ENCODE results near the gene SATB2.
A peak's percentile ranks its signal among the peaks of the same experiment; 100 is the strongest.

SATB2 gene

DNA sequence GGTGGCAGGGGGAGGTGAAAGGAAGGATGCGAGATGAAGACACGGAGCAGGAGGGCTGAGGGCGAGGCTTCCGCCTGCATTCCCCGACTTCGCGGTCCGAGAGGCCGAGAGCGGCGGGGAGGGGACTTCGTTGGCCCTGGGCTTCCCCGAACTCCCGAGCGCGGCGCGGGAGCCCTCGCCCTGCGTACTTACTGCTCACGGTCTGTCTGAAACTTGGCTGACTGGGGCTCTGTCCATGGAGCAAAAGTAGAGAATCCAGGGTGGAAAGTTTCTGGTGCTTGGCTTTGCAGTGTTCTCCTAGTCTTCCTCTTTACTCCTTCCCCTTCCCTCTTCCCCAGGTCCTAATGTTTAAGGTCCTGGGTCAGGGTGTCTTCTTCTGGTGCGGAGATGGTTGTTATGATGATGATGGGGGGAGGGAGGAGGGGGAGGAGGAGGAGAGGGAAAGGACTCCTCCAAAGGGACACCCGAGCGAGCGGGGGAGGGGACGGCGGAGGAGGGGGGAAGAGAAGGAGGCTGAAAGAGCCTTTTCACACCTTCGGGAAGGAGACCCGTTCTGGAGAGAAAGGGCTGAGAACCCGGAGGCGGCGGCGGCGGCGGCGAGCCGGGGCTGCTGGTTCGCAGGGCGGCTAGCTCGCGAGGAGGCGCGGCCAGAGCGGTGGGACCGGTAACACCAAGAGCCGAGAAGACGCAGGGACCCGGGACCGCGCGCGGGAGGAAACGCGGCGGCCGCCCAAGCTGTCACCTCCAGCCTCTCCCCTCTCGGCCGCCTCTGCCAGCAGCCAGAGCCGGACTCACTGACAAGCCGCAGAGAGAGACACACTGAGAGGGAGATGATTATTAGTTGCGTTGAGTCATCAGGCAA is at the start of gene SATB2:
Gene SATB2 (minus strand): TSS at position 793 of the 862 bp plus-strand sequence. CDS start 1,902 bp downstream, outside the sequence.
- DNase-seq (ENCODE audit: extremely low spot score, insufficient read length, low read depth): no peak
- FAIRE-seq: no peak

DNA sequence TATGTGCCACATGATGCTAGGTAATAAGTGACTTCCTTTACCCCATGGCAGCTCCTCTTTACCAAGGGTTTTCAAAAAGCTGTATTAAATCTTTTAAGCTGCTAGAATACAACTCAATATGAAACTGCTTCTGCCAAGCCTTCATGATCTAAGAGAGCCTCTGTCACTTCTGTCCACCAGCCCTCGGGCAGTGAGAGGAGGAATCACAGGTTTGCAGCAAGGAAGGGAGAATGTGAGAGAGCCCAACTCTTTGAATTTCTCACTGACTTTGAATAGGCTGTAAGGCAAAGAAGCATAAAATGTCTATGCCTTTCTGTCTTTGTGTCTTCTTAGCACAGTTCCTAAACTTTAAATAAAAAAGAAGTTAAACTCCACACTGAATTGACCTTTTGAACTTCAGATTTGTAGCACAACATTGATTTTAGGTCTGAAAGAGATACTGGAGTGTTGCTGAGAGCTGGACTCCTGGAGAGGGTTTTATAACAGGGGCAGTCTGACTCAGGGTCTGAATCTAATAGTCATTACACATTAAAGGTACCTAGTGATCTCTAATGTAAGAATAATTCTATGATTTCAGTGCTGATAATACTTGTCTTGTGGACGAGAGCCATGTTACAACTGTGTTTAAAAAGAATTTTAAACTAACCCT is 48.1 kb upstream of the SATB2 start:
- FAIRE-seq (no peak), DNase-seq (ENCODE audit: extremely low spot score, insufficient read length, low read depth) (no peak)

DNA sequence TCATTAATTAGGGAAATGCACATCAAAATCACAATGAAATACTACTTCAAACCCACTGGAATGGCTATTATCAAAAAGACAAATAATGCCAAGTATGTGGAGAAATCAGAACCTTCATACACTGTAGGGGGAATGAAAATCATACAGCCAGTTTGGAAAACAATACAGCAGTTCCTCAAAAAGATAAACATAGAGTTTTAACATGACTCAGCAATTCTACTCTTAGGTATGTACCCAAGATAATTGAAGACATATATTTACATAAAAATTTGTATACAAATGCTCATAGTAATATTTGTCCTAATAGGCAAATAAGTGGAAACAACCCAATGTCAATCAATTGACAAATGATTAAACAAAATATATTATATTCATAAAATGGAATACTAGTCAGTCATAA is 45.4 kb upstream of the SATB2 start:
- no peak for DNase-seq (ENCODE audit: extremely low spot score, insufficient read length, low read depth)
- FAIRE-seq: no peak

DNA sequence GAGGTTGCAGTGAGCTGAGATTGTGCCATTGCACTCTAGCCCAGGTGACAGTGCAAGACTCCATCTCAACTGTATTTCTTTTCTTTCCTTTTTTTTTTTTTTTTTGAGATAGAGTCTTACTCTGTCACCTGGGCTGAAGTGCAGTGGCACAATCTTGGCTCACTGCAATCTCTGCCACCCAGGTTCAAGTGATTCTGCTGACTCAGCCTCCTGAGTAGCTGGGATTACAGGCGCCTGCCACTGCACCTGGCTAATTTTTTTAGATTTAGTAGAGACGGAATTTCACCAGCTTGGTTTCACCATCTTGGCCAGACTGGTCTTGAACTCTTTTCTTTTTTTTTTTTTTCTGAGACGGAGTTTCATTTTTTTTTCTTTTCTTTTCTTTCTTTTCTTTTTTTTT is 41.3 kb upstream of the SATB2 start:
- FAIRE-seq (no peak), DNase-seq (ENCODE audit: extremely low spot score, insufficient read length, low read depth) (no peak)

DNA sequence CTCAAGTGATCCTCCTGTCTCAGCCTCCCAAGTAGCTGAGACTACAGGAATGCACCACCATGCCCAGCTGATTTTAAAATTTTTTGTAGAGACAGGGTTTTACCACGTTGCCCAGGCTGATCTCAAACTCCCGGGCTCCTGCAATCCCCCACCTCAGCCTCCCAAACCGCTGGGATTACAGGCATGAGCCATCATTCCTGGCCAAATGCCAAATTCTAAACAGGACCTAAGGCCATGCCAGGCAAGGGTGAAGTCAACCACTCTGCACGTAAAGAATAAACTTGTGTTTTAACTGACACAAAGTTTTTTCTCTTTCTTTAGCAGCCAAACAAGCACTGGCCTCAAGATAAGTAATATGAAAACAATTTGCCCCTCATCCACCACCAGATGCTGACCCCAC is 37.4 kb upstream of the SATB2 start:
- FAIRE-seq (no peak), DNase-seq (ENCODE audit: extremely low spot score, insufficient read length, low read depth) (no peak)

DNA sequence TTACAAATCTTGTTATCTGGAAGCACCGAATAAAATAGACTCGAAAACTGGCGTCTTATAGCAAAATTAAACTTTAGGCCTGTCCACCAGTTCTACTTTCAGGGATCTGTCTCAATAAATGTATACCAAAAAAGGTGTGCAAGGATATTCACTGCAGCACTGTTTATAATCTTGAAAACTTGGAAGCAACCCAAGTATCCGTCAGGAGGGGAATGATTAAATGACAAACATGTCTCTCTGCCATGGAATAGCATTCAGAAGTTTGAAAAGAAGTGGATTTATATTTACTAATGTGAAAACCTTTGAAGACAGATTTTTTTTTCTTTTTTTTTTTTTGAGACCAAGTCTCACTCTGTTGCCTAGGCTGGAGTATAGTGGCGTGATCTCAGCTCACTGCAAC is 32.3 kb upstream of the SATB2 start:
- DNase-seq (ENCODE audit: extremely low spot score, insufficient read length, low read depth) (no peak), FAIRE-seq (no peak)

DNA sequence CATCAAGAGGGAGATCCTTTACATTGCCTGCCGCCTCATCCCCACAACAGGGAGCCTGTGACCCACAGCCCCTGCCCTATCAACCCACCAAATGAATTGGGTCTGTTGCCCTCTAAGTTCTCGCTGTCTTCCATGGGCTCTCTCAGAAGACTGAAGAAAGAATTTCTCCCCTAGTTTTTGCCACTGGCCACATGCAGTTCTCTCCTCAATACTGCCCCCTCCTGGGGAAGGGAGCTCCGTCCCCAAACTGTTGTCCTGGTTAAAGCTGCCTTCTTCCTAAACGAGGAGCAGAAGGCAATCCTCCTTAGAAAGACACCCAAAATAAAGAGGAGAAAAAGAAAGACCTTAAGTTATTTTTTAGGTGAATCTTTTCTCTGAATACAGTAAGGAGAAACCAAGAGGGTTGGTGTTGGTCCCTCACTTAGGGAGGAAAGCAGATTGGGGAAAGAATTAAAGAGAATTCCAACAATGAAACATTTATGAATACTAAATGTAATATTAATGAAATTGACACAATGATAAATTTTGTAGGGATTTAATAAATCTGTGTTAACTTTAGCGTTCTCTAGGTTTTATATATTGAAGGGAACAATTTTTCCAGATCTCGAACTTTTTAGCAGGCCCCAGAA is 31.1 kb upstream of the SATB2 start:
- peak; percentile 36 for DNase-seq (ENCODE audit: extremely low spot score, insufficient read length, low read depth)
- peak; percentile 46 for FAIRE-seq

DNA sequence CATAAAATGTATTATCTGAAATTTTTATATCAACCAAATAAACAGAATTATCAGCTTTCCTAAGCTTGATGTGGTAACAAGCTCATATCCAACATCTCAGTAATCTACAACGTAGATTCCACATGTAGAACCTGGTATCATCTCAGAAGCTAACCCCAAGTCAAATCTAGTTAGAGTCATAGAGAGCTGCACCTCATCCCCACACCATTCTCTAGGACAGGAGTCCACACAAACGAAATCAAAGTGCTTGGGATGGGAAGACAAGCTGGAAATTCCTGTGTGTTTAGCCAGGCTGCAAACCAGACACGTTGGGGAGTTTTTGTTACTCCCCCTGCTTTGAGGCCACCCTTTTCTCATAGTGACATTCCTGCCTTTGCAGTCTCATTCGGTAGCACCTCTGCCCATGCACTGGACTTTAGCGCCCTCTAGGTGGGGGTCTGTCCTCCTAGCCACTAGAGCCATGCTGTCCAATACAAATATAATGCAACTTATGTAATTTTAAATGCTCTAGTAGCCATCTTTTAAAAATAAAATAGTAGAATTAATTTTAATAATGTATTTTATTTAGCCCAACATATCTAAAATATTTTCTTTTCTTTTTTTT is 28.1 kb upstream of the SATB2 start:
- DNase-seq (ENCODE audit: extremely low spot score, insufficient read length, low read depth) (no peak), FAIRE-seq (no peak)

DNA sequence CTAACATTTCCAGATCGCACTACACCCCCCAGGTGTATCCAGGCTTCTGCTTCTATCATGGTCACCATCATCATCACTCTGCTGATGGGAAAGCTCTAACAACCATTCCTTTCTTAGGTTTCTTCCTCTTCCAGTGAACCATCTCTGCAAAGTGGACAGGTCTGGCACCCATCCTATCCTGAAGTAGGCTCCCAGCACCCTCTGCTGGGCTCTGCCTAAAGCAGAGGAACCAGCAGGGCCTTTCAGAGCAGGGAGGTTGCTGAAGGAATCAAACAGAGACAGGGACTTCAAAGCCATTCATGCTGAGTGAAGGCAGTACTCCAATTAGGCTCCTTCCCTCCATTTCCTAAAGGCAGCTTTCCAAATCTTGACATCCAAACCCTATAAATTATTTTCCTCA is 27.2 kb upstream of the SATB2 start:
- FAIRE-seq (no peak), DNase-seq (ENCODE audit: extremely low spot score, insufficient read length, low read depth) (no peak)

DNA sequence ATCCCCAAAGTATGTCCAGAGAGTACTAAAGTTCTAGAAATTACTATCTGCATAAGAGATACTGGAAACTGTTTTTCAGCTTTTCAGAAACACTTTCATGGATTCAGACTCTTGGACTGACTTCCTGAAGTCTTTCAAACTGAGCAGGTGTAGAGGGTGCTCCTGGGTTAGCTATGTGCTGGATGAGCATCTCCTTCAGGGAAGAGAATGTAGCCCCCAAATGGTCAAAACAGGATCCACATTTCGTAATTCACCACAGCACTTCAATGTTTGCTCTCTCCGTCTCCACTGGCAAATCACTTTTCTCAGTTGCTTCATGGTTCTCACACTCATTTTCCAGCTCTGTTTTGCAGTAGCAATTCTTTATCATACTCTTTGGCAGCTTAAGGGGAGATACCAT is 23.2 kb upstream of the SATB2 start:
- DNase-seq (ENCODE audit: extremely low spot score, insufficient read length, low read depth) (no peak), FAIRE-seq (no peak)

DNA sequence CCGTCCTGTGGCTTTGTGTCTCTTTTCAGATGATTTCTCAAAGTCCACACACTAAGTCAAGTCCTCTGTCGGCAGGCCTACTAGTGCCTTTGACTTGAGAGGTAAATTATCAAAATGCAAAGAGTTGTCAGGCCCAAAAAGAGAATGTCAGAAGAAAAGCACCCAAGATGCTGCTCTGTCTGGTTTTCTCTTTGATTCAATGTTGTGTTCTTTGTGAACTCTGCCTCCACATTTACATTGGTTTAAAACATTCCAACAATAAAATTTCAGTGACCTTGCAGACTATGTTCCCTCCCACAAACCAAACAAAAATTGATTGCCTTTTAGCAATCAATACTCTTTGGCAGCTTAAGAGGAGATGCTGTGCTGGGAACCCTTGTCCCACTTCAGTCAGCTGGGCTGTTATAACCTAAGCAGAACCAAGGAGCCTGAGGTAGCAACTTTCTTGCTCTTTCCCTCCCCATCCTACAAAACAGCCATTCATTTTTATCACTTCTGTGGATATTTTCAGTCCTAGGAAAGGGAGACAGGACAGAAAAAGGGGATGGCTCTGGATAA is 19.6 kb upstream of the SATB2 start:
- DNase-seq (ENCODE audit: extremely low spot score, insufficient read length, low read depth): no peak
- no peak for FAIRE-seq

DNA sequence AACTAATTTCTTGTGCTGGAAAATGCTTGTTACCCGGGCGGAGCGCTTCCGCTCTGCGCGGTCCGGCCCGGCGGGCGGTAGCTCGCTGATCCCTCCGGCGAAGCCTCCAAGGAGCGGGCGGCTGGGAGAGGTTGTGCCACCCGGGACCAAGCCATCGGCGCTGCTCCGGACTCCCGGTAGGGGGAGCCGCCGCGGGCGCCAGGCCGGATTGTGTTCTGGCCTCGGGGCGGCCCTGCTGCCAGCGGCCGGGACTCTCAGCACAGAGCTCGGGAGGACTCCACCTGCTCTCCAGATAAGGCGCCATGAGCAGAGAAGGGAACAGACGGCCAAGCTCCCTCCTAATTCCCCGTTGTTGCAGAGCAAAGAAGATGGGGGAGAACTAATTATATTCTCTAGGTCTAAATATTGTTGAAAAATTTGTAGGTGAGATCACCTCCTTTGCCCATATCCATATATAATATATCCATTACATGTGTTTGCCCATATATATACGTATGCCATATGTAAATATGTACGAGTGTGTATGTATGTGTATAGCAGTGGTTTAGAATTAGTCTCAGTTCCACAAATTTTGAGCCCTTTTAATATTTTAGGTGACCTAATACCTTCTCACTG is 13.8 kb upstream of the SATB2 start:
- DNase-seq (ENCODE audit: extremely low spot score, insufficient read length, low read depth): no peak
- no peak for FAIRE-seq

DNA sequence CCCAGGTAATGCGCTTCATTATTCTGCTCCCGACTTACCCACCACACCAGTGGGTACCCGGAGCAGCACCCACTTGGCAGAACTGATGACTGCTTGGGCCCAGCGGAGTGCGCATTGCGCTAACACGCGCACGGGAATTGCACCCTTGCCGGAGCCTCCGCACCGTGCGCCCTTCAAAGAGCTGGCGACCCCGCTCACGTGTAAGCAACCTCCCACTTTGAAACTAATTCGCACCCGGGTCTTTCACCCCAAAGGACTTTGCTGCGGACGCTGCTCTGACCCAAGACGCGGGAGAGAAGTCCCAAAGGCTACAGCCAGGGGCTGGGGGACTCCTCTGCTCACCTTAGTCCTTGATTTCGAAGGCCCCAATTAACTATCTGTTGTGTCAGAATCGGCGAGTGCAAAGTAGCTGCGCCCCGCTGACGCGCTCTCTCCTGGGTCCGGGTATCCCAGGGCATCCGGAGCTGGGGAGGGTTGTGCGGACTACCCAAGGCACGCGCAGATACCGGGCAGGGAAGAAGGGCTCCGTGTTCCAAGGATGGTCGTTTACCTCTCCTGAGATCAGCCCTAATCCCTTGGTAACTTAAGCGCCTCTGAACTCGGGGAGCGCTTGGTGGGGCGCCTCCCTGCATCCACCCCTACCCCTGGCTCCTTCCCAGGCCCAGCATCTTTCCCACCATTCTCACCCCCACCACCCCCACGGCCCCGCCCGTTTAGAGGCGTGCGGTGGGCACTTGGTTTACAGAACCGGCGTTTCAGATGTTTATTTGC is 13.1 kb upstream of the SATB2 start:
- DNase-seq (ENCODE audit: extremely low spot score, insufficient read length, low read depth): no peak
- no peak for FAIRE-seq

DNA sequence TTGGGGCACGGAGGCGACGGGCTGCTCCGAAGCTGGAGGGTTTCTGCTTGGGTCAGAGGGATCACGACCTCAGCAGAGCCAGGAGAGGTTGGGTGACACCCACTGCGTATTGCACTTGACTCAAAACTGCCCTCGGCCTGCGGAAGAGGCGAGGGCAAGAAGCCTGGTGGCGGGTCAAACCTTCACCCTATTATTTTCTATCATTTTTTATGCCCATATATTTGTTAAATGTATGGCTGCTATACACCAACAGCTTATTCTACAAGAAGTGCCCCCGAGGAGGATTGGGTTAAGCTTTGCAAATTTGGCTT is 12.6 kb upstream of the SATB2 start:
- FAIRE-seq (no peak), DNase-seq (ENCODE audit: extremely low spot score, insufficient read length, low read depth) (no peak)

DNA sequence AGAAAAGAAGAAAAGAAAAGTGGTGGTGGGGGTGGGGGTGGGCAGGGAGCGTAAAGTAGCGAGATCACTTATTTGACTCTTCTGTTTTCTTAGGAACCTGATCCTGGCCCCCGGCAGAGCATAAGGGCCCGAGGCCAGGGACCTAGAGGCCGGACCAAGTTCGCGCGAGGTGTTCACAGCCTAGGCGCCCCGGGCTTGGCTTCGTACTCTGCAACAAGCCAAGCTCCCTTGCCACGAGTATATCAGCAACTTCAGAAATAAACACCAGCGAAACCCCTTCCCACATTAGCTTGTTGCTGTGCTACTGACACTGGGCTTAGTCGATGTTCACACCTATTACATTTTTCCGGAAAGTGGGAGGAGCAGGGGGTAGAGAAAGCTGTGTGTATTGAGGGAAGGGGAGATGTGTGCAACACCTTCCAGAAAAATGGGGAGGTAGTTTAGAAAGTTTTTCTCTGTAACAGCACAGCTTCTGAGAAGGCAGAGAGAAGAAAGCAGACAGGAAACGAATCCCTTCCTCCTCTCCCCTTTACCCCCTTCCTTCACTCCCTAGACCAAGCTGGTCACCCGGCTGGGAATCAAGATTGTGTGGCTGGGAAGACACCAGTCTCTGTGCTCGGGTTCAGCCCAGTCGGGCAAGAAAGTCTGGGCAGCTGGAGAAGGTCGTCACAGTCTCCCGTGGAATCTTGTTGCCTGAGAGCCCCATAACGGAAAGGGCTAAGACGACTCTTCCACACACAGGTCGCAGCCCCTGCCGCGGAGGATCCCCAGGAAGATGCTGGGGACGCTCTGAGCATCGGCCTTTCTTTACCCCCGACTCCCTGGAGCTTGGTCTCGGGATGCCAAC is 12.0 kb upstream of the SATB2 start:
- DNase-seq (ENCODE audit: extremely low spot score, insufficient read length, low read depth) (no peak), FAIRE-seq (no peak)

DNA sequence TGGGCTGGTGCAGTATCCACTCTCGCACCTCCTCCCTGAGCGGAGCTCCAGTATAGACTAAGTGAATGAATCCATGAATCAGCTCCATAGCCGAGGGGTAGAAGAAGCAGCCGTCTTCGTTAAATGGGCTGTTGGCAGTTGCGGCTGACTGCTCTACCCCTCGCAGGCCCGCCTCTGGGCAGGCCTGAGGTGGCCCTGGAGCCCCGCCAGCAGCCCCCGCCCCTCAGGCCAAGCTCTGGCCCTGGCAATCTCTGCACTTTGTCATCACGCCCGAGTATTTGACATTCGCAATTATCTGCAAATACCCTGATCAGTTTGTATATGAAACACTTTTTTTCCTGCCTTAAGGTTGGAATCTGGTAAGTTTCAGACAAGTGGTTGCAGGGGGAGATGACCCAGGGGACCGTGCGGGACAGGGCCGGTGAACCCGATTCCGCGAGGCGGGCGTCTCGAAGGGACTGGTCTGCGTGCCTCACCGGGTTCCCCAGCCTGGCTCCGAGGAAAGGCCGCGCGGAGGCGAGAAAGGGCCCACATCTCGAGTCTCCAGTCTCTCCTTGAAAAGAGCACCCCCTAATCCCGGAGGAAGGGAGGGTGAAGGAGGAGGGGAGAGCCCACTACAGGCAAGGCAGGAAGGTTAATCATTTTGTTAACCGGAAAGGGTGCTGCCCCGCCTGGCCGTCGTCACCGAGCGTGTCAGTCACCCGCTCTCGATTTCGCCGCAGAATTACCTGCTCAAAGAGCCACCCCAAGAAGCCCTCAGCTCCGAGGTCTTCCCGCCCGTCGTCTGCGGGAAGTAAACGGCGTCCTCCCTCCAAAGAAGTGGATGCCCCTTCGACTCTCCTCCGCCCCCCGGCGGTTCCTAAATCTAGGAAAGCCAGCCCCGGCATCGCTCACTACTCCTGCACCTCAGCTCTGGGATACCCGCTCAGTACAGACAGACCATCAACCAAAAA is 11.1 kb upstream of the SATB2 start:
- DNase-seq (ENCODE audit: extremely low spot score, insufficient read length, low read depth) (no peak), FAIRE-seq (no peak)

DNA sequence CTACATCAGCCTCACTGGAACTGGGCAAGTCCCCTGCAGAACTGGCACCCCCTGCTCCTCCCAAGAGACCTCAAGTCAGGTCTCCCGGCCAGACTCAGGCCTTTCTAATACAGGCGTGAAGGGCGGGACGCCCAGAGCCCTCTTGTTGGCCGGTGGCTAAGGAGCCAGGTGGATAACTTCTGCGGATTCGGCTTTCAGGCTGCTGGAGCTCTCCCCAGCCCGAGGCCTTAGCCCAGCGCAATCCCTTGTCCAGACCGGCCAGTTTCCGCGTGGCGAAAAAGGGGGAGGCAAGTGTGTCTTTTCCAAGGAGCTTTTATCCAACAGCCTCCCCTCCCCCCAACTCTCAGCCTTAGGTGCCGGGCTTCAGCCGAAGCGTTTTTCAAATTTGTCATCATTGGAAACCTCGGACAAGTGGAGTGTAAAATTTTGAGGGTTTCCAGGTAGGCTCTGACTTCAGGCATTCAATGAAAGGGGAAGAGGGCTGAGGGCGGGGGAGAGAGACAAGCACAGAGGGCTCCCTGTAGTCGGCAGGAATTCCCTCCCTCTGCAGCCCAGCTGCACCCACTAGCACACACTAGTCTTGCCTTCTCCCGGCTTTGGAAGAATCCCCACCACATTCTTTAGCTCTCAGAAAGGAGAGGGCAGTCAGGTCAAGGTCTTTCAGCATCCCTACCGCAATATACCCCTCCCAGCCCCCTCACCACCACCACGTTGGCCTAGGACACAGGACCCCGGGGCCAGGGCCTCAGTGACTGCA is 9.5 kb upstream of the SATB2 start:
- FAIRE-seq (no peak), DNase-seq (ENCODE audit: extremely low spot score, insufficient read length, low read depth) (no peak)

Measured in GM18507 (cell line).